IPS DF 6.9 (cell line): ENCODE data around the gene VAMP3.

ENCODE experiments used
- DNase-seq: peaks from one replicate; pipeline ENCODE4 v3.0.0-alpha.2; 2013; ENCODE audit warnings: low read depth, low spot score
- H3K27ac ChIP-seq: one replicate; pipeline ENCODE4 v1.5.1; 2013; ENCODE audit warnings: low read length, control low read depth
- H3K27me3 ChIP-seq: 2 replicates; pipeline ENCODE4 v1.6.1; 2013; ENCODE audit warnings: mild to moderate bottlenecking, low read length; ENCODE audit not compliant: control insufficient read depth, insufficient read depth
- H3K36me3 ChIP-seq: 2 replicates; pipeline ENCODE4 v1.6.1; 2013; ENCODE audit warnings: low read length; ENCODE audit not compliant: control insufficient read depth, insufficient read depth
- H3K4me1 ChIP-seq: 2 replicates; pipeline ENCODE4 v1.6.1; 2013; ENCODE audit warnings: low read length; ENCODE audit not compliant: control insufficient read depth, insufficient read depth
- H3K4me3 ChIP-seq: 2 replicates; pipeline ENCODE4 v1.5.1; 2013; ENCODE audit warnings: mild to moderate bottlenecking, low read length
- H3K9me3 ChIP-seq: 2 replicates; pipeline ENCODE4 v1.6.1; 2013; ENCODE audit warnings: low read length, inconsistent platforms; ENCODE audit not compliant: control insufficient read depth, insufficient read depth
- WGBS: extraction: QIAGEN DNeasy Blood & Tissue Kit; methylation state at CpG from one replicate; pipeline ENCODE4 v1.1.7; 2013; ENCODE audit warnings: mixed read lengths, missing lambda C conversion rate; ENCODE audit not compliant: insufficient read length, insufficient coverage; 5-methylcytosine and 5-hydroxymethylcytosine counted together

The VAMP3 gene, protein sequence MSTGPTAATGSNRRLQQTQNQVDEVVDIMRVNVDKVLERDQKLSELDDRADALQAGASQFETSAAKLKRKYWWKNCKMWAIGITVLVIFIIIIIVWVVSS

DNA sequence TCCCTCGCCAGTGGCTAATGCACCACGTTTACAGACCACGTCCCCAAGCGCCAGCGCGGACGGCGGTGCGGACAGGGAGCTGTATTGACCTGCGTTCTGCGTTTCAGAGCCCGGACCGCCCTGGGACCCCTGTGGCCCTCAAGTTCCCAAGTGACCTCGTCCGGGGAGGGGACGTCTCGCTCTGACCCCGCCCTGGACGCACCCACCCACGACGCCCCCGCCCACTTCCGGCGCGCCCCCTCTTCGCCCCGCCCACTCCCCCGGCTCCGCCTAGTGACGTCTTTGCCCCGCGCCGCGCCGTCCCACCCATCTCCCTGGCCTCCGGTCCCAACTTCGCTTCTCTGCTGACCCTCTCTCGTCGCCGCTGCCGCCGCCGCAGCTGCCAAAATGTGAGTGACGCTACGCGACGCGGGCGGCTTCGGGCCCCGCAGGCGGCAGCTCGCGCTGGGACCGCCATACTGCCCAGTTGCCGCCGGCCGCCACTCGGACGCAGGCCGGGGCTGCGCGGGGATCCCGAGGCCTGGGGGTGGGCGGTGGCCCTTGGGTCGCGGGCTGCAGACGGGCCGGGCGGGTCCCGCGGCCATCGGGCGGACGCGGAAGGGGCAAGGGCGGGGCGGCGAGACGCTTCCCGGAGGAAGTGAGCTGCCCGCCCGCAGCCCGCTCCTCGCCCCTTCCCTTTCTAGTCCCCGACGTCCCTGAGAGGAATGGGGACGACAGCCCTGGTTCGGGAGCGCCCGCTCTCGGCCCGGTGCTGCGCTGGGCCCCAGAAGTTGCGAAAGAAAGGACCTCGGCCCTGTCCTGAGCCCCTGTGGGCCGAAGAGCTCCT is at the start of gene VAMP3:
VAMP3 (plus strand) TSS at position 300 of the 826 bp plus-strand sequence; CDS start at position 388, 88 bp downstream.
- Histone ChIP-seq H3K9me3 (no peaks in the 10 kb centered on the region), H3K27ac (no peak within 1 kb of the TSS), H3K27me3 (no peaks in the 10 kb centered on the region), H3K4me3 (peak within 1 kb of the TSS; percentile 89), H3K36me3 (no peaks in the 10 kb centered on the region), H3K4me1 (no peaks in the 10 kb centered on the region)
- peak; percentile 33 for DNase-seq
- WGBS = no CpG with 5 or more reads among the region's 97 CpGs

DNA sequence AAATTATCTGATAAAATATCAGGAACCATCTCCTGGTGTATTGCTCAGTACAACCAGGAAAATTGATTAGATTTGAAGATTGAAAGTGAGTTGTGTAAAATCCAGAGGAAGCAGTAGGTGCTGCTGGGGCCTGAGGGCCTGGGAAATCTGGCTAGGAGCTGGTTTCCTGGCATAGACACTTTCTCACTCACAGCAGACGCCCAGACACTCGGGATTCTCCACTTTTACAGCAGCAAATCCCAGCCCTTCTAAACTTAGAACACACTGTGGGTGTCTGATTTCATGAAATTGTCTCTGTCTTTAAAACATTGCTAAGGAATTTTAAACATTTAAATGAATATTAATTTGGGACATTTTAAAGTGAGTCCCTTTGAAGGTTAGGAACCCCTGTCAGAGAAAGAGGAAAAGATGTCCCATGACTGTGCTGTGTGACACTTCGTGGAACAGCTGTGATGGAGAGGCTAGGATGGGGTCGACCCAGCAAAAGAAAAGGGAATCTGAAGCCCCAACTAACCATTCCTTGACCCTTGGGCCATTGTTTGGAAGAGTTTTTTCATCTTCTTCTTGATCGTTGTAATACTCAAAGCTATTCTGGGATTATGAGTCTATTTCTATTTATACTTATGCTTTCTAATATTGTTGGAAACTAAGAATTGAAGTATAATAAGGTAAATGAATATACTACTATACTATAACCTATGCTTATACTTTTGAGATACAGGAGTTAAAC is 49.0 kb upstream of the VAMP3 start:
- Histone ChIP-seq H3K27ac (no peak overlapping the region), H3K4me1 (no peaks in the 10 kb centered on the region), H3K36me3 (no peaks in the 10 kb centered on the region), H3K27me3 (no peaks in the 10 kb centered on the region), H3K9me3 (no peaks in the 10 kb centered on the region), H3K4me3 (no peak overlapping the region)
- no CpG with 5 or more reads among the region's 5 CpGs for WGBS
- DNase-seq = no peak

DNA sequence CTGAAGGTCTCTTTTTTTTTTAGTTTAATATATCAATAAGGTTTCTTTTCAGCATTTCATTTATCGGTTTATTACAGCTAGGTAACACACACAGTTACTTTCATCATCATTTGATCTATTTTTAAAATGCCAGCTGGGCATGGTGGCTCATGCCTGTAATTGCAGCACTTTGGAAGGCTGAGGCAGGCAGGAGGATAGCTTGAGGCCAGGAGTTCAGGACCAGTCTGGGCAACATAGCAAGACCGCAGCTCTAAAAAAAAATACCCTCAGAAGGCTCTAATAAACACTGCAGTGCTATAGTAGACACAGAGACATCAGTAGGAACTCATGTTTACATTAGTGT is 48.5 kb upstream of the VAMP3 start:
- no CpG with 5 or more reads among the region's 2 CpGs for WGBS
- Histone ChIP-seq H3K9me3 (no peaks in the 10 kb centered on the region), H3K4me3 (no peak overlapping the region), H3K27me3 (no peaks in the 10 kb centered on the region), H3K27ac (no peak overlapping the region), H3K36me3 (no peaks in the 10 kb centered on the region), H3K4me1 (no peaks in the 10 kb centered on the region)
- DNase-seq = no peak

- Histone ChIP-seq H3K4me3 (no peak overlapping the region), H3K27ac (no peak overlapping the region), H3K9me3 (no peaks in the 10 kb centered on the region), H3K27me3 (no peaks in the 10 kb centered on the region), H3K36me3 (no peaks in the 10 kb centered on the region), H3K4me1 (0 out of 2 replicates have a peak, but pooled peaks cover 2% of the 10 kb centered on the region)
- DNase-seq = no peak
- no CpG with 5 or more reads among the region's 7 CpGs for WGBS
Measured at GRCh38 chr1:7726623-7727022, 44.5 kb upstream of the VAMP3 start.

DNA sequence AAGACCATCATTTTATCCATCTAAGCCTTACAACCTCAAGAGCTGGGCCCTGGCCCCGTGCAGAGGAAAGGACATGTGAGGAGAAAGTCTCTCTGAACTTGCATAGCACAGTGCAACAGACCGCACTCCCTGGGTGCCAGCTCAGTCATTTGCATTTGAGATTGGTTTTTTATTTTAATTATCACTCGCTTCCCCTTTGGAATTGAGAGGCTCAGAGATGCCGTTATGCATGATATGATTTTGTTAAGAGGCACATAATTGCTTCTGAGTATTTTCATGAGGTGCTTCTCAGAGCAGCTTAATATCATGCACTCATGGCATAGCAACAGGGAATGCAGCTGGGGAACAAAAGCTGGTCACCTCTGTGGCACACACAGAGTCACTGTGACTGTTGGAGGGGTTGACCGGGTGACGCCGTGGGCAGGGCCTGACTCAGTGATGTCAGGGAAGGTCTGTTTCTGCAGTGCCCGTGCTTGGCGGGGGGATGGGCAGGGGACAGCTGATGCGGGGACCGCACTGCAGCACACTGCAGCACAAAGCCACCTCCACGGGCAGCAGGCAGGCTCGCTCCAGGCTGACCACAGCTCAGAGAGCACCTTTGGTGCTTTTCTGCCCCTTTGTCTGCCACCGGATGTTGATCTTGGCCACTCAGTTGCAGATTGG is 43.2 kb upstream of the VAMP3 start:
- no peak overlapping the region for H3K27ac ChIP-seq
- H3K9me3 ChIP-seq = no peaks in the 10 kb centered on the region
- H3K4me1 ChIP-seq = 0 out of 2 replicates have a peak, but pooled peaks cover 2% of the 10 kb centered on the region
- H3K27me3 ChIP-seq = no peaks in the 10 kb centered on the region
- no CpG with 5 or more reads among the region's 14 CpGs for WGBS
- H3K4me3 ChIP-seq = no peak overlapping the region
- no peaks in the 10 kb centered on the region for H3K36me3 ChIP-seq
- no peak for DNase-seq

GRCh38 chr1:7729761-7730160 is 41.3 kb upstream of the VAMP3 start:
- WGBS = no CpG with 5 or more reads among the region's 5 CpGs
- Histone ChIP-seq H3K9me3 (no peaks in the 10 kb centered on the region), H3K27ac (no peak overlapping the region), H3K4me1 (0 out of 2 replicates have a peak, but pooled peaks cover 2% of the 10 kb centered on the region), H3K27me3 (no peaks in the 10 kb centered on the region), H3K36me3 (no peaks in the 10 kb centered on the region), H3K4me3 (no peak overlapping the region)
- DNase-seq = no peak

DNA sequence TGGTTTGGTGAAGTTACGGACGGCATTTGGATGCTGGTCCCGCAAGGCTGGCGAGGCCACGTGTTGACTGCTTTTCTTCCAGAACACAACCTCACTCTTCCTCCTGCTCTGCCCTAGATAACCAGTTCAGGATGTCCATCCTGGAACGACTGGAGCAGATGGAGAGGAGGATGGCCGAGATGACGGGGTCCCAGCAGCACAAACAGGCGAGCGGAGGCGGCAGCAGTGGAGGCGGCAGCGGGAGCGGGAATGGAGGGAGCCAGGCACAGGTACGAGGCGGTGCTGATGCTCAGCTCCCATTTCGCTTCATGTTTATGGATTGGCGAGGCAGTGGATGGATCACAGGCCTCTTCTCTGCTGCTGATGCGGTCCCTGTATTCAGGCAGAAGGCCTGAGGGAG is 38.8 kb upstream of the VAMP3 start:
- Histone ChIP-seq H3K4me3 (no peak overlapping the region), H3K4me1 (0 out of 2 replicates have a peak, but pooled peaks cover 2% of the 10 kb centered on the region), H3K27ac (no peak overlapping the region), H3K27me3 (no peaks in the 10 kb centered on the region), H3K36me3 (0 out of 2 replicates have a peak, but pooled peaks cover 3% of the 10 kb centered on the region), H3K9me3 (no peaks in the 10 kb centered on the region)
- no peak for DNase-seq
- WGBS = no CpG with 5 or more reads among the region's 19 CpGs

DNA sequence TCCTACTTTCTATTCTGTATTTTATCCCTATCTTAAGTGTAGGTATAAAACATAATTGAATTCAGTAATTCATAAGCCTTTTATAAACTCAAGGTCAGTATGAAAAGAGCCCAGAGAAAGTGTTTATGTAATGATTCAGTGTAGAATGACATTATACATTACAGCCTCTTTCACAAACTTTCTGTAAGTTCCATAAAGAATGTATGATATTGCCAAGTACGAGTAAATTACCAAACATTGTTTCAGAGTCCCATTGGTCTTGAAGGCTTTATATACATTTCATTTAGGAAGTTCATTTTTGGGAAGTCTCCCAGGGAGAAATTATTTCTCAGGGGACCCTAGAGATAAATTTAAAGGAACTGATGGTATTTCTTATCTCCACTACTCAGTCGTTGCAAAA is 37.8 kb upstream of the VAMP3 start:
- Histone ChIP-seq H3K4me3 (no peak overlapping the region), H3K36me3 (0 out of 2 replicates have a peak, but pooled peaks cover 3% of the 10 kb centered on the region), H3K4me1 (no peaks in the 10 kb centered on the region), H3K27ac (no peak overlapping the region), H3K27me3 (no peaks in the 10 kb centered on the region), H3K9me3 (no peaks in the 10 kb centered on the region)
- no peak for DNase-seq
- WGBS = no CpG with 5 or more reads among the region's 2 CpGs

- Histone ChIP-seq H3K4me3 (no peak overlapping the region), H3K27ac (no peak overlapping the region), H3K4me1 (no peaks in the 10 kb centered on the region), H3K27me3 (no peaks in the 10 kb centered on the region), H3K36me3 (0 out of 2 replicates have a peak, but pooled peaks cover 3% of the 10 kb centered on the region), H3K9me3 (no peaks in the 10 kb centered on the region)
- DNase-seq = no peak
- no CpG with 5 or more reads among the region's 6 CpGs for WGBS
Measured at GRCh38 chr1:7738044-7738443, 33.1 kb upstream of the VAMP3 start.

- no peaks in the 10 kb centered on the region for H3K27me3 ChIP-seq
- H3K36me3 ChIP-seq = no peaks in the 10 kb centered on the region; the same call in 1 of the 2 replicates
- DNase-seq = no peak
- no peak overlapping the region for H3K27ac ChIP-seq
- no peaks in the 10 kb centered on the region for H3K9me3 ChIP-seq
- no peaks in the 10 kb centered on the region for H3K4me1 ChIP-seq
- no peak overlapping the region for H3K4me3 ChIP-seq
- WGBS = no CpG with 5 or more reads among the region's 6 CpGs
Measured at GRCh38 chr1:7743346-7743745, 27.8 kb upstream of the VAMP3 start.
